Nephron (organoid): ENCODE results near the gene DPH1.

Source experiments
- H3K27ac Mint-ChIP-seq, 3 experiments: 2 replicates each; pipeline ENCODE4 v1.8.0; 2020; ENCODE audit warnings: mixed read lengths in 3 of 3, mild to moderate bottlenecking in 2 of 3, moderate library complexity in 1 of 3
- H3K27me3 Mint-ChIP-seq: 2 replicates; pipeline ENCODE4 v1.8.0; 2021; ENCODE audit warnings: low read depth, mild to moderate bottlenecking, moderate library complexity, mixed read lengths
- H3K36me3 Mint-ChIP-seq: 2 replicates; pipeline ENCODE4 v1.8.0; 2020; ENCODE audit warnings: low read depth, mixed read lengths
- H3K4me1 Mint-ChIP-seq: 2 replicates; pipeline ENCODE4 v1.8.0; 2020; ENCODE audit warnings: mixed read lengths
- H3K4me3 Mint-ChIP-seq, 3 experiments: 2 replicates each; pipeline ENCODE4 v1.8.0; 2020; ENCODE audit warnings: mild to moderate bottlenecking in 3 of 3, mixed read lengths in 3 of 3, moderate library complexity in 2 of 3
- H3K9me3 Mint-ChIP-seq: 2 replicates; pipeline ENCODE4 v1.8.0; 2020; ENCODE audit warnings: mixed read lengths
- TF ChIP-seq, protein P1 (sequence below), 3 experiments: fragments of 200-600 bp; sonication (generic); IDR thresholded peaks; one replicate each; pipeline ENCODE4 v1.5.0; 2021; ENCODE audit warnings: antibody characterized with exemption in 3 of 3; ENCODE audit not compliant: unreplicated experiment in 3 of 3

The DPH1 gene

GRCh38 chr17:2090210-2090641 is 60.3 kb downstream of the DPH1 start:
- peak overlapping the region; percentile 97 to 99 (median 98) for H3K27ac Mint-ChIP-seq
- H3K4me1 Mint-ChIP-seq, result peaks cover 73% of the 10 kb centered on the region
- no peaks in the 10 kb centered on the region for H3K27me3 Mint-ChIP-seq
- H3K36me3 Mint-ChIP-seq, result peaks cover 10% of the 10 kb centered on the region
- H3K9me3 Mint-ChIP-seq, result no peaks in the 10 kb centered on the region
- peak overlapping the region in 2 of 3 experiments; percentile 39 to 46 for H3K4me3 Mint-ChIP-seq
- TF ChIP-seq, protein P1, sequence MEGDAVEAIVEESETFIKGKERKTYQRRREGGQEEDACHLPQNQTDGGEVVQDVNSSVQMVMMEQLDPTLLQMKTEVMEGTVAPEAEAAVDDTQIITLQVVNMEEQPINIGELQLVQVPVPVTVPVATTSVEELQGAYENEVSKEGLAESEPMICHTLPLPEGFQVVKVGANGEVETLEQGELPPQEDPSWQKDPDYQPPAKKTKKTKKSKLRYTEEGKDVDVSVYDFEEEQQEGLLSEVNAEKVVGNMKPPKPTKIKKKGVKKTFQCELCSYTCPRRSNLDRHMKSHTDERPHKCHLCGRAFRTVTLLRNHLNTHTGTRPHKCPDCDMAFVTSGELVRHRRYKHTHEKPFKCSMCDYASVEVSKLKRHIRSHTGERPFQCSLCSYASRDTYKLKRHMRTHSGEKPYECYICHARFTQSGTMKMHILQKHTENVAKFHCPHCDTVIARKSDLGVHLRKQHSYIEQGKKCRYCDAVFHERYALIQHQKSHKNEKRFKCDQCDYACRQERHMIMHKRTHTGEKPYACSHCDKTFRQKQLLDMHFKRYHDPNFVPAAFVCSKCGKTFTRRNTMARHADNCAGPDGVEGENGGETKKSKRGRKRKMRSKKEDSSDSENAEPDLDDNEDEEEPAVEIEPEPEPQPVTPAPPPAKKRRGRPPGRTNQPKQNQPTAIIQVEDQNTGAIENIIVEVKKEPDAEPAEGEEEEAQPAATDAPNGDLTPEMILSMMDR (IDR thresholded peaks at IDR 0.05; ENCODE audit: unreplicated experiment in 3 of 3), result no peak

DNA sequence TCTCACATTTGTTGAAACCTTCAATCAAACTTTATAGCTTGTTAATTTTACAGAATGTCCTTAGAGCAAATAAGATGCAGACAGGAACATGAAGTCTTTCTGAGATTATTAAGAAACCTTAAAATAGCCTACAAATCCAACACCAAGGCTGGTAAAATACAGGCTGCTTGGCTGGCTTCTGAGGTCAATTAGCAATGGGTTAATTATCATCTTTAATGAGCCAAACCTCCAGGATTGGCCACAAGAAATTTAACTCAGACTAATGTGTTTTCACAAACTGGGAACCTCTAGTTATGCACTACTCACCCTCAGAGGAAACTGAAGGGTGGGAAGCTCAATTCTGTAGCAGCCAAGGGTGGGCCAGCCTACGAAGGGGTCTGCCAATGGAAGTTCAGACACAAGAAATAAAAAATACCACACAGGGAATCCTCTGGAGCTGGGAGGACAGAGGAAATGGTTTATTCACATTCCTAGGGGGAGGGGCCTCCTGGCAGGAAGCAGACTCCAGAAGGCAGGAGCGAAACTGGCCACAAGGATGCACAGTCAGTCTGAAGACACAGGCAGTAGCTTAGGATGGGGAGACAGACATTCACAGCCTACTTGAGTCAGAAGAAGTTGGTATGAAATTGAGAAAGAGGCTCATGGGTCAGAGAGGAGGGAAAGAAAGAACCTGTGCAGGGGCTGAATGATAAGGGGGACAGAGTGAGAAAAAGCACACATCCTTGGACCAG is 61.0 kb downstream of the DPH1 start:
- peak overlapping the region; percentile 11 to 41 (median 40) for H3K4me3 Mint-ChIP-seq
- H3K4me1 Mint-ChIP-seq, result peaks cover 73% of the 10 kb centered on the region
- peaks cover 10% of the 10 kb centered on the region for H3K36me3 Mint-ChIP-seq
- H3K9me3 Mint-ChIP-seq, result no peaks in the 10 kb centered on the region
- TF ChIP-seq, protein P1 (IDR thresholded peaks at IDR 0.05; ENCODE audit: unreplicated experiment in 3 of 3), result peak; percentile 28 to 39 (median 35)
- H3K27me3 Mint-ChIP-seq, result no peaks in the 10 kb centered on the region
- H3K27ac Mint-ChIP-seq, result peak overlapping the region; percentile 97 to 99 (median 98)

GRCh38 chr17:2092253-2092652 is 62.3 kb downstream of the DPH1 start:
- Mint-ChIP-seq H3K27me3 (no peaks in the 10 kb centered on the region), H3K9me3 (no peaks in the 10 kb centered on the region), H3K4me1 (peaks cover 66% of the 10 kb centered on the region), H3K4me3 (no peak overlapping the region), H3K36me3 (peaks cover 10% of the 10 kb centered on the region), H3K27ac (peak overlapping the region; percentile 97 to 99 (median 98))
- TF ChIP-seq, protein P1 (IDR thresholded peaks at IDR 0.05; ENCODE audit: unreplicated experiment in 3 of 3), result no peak

GRCh38 chr17:2093349-2093748 is 63.4 kb downstream of the DPH1 start:
- peak overlapping the region; percentile 57 to 96 (median 80) for H3K27ac Mint-ChIP-seq
- H3K27me3 Mint-ChIP-seq, result no peaks in the 10 kb centered on the region
- no peaks in the 10 kb centered on the region for H3K9me3 Mint-ChIP-seq
- TF ChIP-seq, protein P1 (IDR thresholded peaks at IDR 0.05; ENCODE audit: unreplicated experiment in 3 of 3), result no peak
- H3K4me1 Mint-ChIP-seq, result peaks cover 62% of the 10 kb centered on the region
- no peak overlapping the region for H3K4me3 Mint-ChIP-seq
- H3K36me3 Mint-ChIP-seq, result peaks cover 12% of the 10 kb centered on the region
